Muscle layer of duodenum (tissue), 2 donors: Measurements from ENCODE around the gene CELF5.
"Not testable (repeated sequence)": the region's sequence is repeated elsewhere in the genome, so short reads cannot be mapped to it uniquely, and the experiment has no call there.

Experiments
- H3K27ac ChIP-seq: one replicate; pipeline ENCODE4 v1.7.0; 2013; ENCODE audit warnings: mild to moderate bottlenecking, low read length
- H3K27me3 ChIP-seq: one replicate; pipeline ENCODE4 v1.7.0; 2013; ENCODE audit warnings: low read depth, mild to moderate bottlenecking, control low read depth, low read length
- H3K36me3 ChIP-seq, 2 donors: one replicate each; pipeline ENCODE4 v1.7.0; 2013; ENCODE audit warnings: low read length in 2 of 2, control low read depth in 1 of 2, mild to moderate bottlenecking in 1 of 2; ENCODE audit not compliant: insufficient read depth in 2 of 2, control insufficient read depth in 1 of 2
- H3K4me1 ChIP-seq, 2 donors: one replicate each; pipeline ENCODE4 v1.7.0; 2013; ENCODE audit warnings: low read length in 2 of 2, mild to moderate bottlenecking in 2 of 2, control low read depth in 1 of 2, moderate library complexity in 1 of 2; ENCODE audit not compliant: insufficient read depth in 2 of 2, control insufficient read depth in 1 of 2
- H3K4me3 ChIP-seq, 2 donors: one replicate each; pipeline ENCODE4 v1.7.0; 2013; ENCODE audit warnings: low read length in 2 of 2, low read depth in 1 of 2, mild to moderate bottlenecking in 1 of 2
- H3K9me3 ChIP-seq, 2 donors: one replicate each; pipeline ENCODE4 v1.7.0; 2013; ENCODE audit warnings: low read length in 2 of 2, control low read depth in 1 of 2, mild to moderate bottlenecking in 1 of 2; ENCODE audit not compliant: control insufficient read depth in 1 of 2
- donor health status: healthy.

The CELF5 gene

DNA sequence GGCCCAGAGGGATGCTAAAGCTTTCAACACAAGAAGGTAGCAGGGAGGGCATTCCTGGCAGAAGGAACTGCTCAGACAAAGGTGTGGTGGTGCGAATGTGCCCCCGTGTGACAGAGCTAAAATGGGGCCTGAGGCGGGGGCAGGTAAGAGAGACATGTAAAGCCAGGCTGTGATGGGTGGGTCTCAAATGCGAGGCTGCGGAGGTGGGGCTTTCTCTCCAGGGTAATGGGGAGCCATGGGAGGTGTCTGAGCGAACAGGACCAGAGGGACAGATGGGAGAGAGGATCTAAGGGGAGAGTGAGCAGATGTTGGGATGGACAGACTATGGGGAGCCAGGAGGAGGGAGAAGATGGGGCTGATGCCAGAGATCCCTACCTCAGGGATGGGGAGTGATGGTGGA lies 97.2 kb downstream of the CELF5 start:
- Histone ChIP-seq H3K4me3 (no peak overlapping the region), H3K4me1 (no peaks in the 10 kb centered on the region), H3K36me3 (no peaks in the 10 kb centered on the region), H3K27me3 (no peaks in the 10 kb centered on the region), H3K27ac (no peak overlapping the region), H3K9me3 (no peaks in the 10 kb centered on the region)

DNA sequence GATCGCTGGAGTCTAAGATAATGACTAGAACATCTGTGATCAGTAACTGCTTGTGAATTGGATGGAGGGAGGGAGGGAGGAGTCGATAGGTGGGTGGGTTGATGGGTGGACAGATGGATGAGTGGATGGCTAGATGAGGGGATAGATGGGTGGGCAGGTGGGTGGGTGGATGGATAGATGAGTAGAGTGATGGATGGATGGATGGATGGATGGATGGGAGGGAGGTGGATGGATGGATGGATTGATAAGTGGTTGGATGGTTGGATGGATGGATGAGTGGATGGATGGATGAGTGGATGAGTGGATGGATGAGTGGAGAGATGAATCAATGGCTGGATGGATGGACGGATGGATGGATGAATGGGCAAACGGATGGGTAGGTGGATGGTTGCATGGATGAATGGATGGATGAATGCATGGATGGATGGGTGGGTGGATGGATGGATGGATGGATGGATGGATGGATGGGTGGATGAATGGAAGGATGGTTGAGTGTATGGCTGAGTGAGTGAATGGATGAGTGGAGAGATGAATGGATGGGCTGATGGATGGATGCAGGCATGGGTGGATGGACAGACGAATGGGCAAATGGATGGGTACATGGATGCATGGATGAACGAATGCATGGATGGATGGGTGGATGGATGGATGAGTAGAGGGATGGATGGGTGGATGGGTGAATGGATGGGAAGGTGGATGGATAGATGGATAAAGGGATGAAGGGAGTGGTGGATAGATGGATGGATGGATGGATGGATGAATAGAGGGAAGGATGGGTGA lies 97.9 kb downstream of the CELF5 start:
- Histone ChIP-seq H3K9me3 (no peaks in the 10 kb centered on the region), H3K36me3 (no peaks in the 10 kb centered on the region), H3K4me1 (no peaks in the 10 kb centered on the region), H3K27ac (no peak overlapping the region), H3K27me3 (no peaks in the 10 kb centered on the region), H3K4me3 (no peak overlapping the region)

DNA sequence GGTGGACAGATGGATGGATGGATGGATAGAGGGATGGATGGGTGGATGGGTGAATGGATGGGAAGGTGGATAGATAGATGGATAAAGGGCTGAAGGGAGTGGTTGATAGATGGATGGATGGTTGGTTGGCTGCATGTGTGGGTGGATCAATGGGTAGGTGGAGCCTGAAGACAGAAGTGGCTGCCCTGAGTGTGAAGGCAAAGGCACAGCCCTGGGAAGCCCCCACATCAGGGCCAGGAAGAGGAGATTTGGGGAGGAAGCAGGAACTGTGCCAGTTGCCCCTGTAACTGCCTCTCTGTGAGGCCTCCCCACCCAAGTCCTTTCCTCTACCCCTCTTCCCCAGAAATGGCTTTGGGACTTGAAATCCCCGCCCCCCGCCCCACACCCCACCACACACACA lies 98.6 kb downstream of the CELF5 start:
- H3K9me3 ChIP-seq = no peaks in the 10 kb centered on the region
- no peak overlapping the region for H3K4me3 ChIP-seq
- H3K27me3 ChIP-seq = no peaks in the 10 kb centered on the region
- H3K27ac ChIP-seq = no peak overlapping the region
- H3K4me1 ChIP-seq = no peaks in the 10 kb centered on the region
- no peaks in the 10 kb centered on the region for H3K36me3 ChIP-seq

DNA sequence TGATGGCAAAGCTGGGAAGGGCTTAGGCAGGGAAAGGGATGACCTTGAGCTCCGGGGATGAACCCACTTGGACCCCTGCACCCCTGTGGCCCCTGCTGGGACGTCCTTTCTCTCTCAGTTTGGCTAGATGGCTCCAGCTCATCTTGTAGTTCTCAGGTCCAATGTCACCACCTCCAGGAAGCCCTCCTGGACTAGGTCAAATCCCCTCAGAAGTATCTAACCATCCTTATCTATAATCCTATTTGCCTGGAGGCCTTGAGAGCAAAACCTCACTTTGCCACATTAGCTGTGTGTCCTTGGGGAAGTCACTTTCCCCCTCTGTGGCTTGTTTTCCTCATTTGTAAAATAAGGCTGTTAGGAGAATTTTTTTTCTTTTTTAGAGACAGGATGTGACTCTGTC lies 99.2 kb downstream of the CELF5 start:
- H3K36me3 ChIP-seq = no peaks in the 10 kb centered on the region
- H3K9me3 ChIP-seq = no peaks in the 10 kb centered on the region
- no peak overlapping the region for H3K27ac ChIP-seq
- H3K4me3 ChIP-seq = no peak overlapping the region
- no peaks in the 10 kb centered on the region for H3K4me1 ChIP-seq
- no peaks in the 10 kb centered on the region for H3K27me3 ChIP-seq

DNA sequence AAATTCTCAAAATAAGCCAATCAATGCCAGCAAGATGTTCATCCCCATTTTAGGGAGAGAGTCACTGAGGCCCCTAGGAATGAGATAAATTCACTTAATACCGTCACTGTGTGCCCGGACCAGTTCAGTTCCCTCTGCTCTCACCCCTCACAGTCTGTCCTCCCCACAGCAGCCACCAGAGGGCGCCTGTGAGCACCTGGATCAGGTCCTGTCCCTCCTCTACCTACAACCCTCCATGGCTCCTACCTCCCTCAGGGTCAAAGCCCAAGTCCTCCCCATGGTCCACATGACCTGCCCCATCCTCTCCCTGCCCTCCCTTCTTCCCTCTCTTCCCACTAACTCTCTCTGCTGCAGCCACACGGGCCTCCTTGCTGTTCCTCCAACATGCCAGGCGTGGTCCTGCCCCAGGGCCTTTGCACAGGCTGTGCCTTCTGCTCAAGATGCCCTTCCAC lies 100.0 kb downstream of the CELF5 start:
- no peak overlapping the region for H3K27ac ChIP-seq
- no peaks in the 10 kb centered on the region for H3K36me3 ChIP-seq
- no peaks in the 10 kb centered on the region for H3K4me1 ChIP-seq
- H3K9me3 ChIP-seq = no peaks in the 10 kb centered on the region
- H3K4me3 ChIP-seq = no peak overlapping the region
- H3K27me3 ChIP-seq = no peaks in the 10 kb centered on the region

DNA sequence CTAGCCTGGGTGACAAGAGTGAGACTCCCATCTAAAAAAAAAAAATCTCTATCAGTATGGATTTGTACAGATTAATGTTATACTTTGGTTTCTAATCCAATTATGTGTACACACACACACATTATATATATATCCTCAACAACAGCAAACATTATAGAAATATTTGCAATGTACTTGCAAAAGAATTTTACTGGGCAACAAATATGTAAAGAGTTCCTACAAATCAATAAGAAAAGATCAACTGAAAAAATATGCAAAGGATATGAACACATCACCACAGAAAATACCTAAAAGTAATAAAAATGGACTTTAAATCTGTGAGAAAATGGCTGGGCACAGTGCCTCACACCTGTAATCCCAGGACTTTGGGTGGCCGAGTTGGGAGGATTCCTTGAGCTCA lies 101.0 kb downstream of the CELF5 start:
- Histone ChIP-seq H3K4me3 (no peak overlapping the region), H3K36me3 (no peaks in the 10 kb centered on the region), H3K9me3 (no peaks in the 10 kb centered on the region), H3K4me1 (no peaks in the 10 kb centered on the region), H3K27ac (no peak overlapping the region), H3K27me3 (no peaks in the 10 kb centered on the region)

DNA sequence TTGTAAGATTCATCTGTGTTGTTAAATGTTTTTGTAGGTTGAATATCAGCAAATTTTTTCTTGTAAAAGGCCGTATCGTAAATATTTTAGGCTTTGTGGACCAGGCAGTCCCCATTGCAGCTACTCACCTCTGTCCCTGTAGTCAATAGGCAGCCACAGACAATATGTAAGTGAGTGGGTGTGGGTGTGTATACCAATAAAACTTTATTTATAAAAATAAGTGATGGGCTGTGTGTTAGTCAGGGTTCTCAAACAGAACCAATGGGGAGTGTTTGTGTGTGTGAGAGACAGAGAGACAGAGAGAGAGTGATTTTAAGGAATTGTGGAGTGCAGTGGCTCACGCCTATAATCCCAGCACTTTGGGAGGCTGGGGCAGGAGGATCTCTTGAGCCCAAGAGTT lies 104.3 kb downstream of the CELF5 start:
- H3K4me1 ChIP-seq = no peaks in the 10 kb centered on the region
- H3K9me3 ChIP-seq = no peaks in the 10 kb centered on the region
- no peaks in the 10 kb centered on the region for H3K36me3 ChIP-seq
- no peak overlapping the region for H3K4me3 ChIP-seq
- no peaks in the 10 kb centered on the region for H3K27me3 ChIP-seq
- no peak overlapping the region for H3K27ac ChIP-seq

DNA sequence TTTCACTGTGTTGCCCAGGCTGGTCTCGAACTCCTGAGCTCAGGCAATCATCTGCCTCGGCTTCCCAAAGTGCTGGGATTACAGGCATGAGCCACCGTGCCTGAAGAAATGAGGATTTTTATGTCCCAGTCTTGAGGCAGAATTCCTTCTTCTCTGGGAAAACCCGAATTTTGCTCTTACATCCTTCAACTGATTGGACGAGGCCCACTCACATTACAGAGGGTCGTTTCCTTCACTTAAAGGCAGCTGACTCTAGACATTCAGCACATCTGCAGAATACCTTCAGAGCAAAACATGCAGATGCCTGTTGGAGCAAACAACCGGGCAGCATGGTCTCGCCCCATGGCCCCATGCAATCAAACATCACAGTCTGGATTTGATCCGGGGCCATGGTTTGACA lies 105.6 kb downstream of the CELF5 start:
- no peaks in the 10 kb centered on the region for H3K36me3 ChIP-seq
- no peaks in the 10 kb centered on the region for H3K9me3 ChIP-seq
- no peaks in the 10 kb centered on the region for H3K27me3 ChIP-seq
- no peak overlapping the region for H3K27ac ChIP-seq
- no peaks in the 10 kb centered on the region for H3K4me1 ChIP-seq
- no peak overlapping the region for H3K4me3 ChIP-seq

DNA sequence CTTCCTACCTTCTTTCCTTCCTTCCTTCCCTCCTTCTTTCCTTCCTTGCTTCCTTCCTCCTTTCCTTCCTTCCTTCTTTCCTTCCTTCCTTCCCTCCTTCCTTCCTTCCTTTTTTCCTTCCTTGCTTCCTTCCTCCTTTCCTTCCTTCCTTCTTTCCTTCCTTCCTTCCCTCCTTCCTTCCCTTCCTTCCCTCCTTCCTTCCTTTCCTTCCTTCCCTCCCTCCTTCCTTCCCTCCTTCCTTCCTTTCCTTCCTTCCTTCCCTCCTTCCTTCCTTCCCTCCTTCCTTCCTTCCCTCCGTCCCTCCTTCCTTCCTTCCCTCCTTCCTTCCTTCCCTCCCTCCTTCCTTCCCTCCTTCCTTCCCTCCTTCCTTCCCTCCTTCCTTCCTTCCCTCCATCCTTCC lies 107.8 kb downstream of the CELF5 start:
- H3K36me3 ChIP-seq, H3K27ac ChIP-seq, H3K9me3 ChIP-seq, H3K27me3 ChIP-seq, H3K4me3 ChIP-seq: not testable (repeated sequence)
- peaks cover 11 to 12% of the 10 kb centered on the region in 2 donors for H3K4me1 ChIP-seq

DNA sequence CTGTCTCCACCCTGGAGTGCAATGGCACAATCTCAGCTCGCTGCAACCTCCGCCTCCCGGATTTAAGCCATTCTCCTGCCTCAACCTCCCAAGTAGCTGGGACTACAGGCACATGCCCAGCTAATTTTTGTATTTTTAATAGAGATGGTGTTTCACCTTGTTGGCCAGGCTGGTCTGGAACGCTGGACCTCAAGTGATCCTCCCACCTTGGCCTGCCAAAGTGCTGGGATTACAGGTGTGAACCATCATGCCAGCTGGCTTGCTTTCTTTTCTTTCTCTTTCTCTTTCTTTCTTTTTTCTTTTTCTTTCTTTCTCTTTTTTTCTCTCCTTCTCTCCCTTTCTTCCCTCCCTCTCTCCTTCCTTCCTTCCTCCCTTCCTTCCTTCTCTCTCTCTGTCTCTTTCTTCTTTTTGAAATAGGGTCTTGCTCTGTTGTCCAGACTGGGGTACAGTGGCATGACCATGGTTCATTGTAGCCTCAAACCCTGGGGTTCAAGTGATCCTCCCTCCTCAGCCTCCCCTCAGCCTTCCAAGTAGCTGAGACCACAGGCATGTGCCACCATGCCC lies 108.6 kb downstream of the CELF5 start:
- Histone ChIP-seq H3K9me3 (no peaks in the 10 kb centered on the region), H3K27me3 (no peaks in the 10 kb centered on the region), H3K4me1 (peaks cover 15 to 16% of the 10 kb centered on the region in 2 donors), H3K27ac (no peak overlapping the region), H3K4me3 (no peak overlapping the region), H3K36me3 (no peaks in the 10 kb centered on the region)

DNA sequence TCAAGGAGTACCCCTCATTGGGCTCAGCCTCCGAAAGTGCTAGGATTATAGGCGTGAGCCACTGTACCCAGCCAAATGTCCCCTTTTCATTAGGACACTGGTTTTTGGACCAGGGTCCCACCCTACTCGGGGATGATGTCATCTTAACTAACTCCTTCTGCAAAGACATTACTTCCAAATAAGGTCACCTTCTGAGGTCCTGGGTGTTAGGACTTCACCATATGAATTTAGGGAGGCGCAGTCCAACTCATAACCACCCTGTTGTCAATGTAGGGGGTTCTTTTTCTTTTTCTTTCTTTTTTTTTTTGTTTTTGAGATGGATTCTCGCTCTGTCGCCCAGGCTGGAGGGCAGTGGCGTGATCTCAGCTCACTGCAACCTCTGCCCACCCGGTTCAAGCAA lies 109.2 kb downstream of the CELF5 start:
- H3K27ac ChIP-seq = no peak overlapping the region
- no peak overlapping the region for H3K4me3 ChIP-seq
- no peaks in the 10 kb centered on the region for H3K9me3 ChIP-seq
- no peaks in the 10 kb centered on the region for H3K27me3 ChIP-seq
- H3K36me3 ChIP-seq = no peaks in the 10 kb centered on the region
- peaks cover 15 to 18% of the 10 kb centered on the region in 2 donors for H3K4me1 ChIP-seq
